Stimulated activated CD8-positive, alpha-beta memory T cell treated with anti-CD3 and anti-CD28 coated beads, Interleukin-12 subunit alpha, Interleukin-12 subunit beta, amount 100 ng/mL, for 24 hours (primary cell): Measurements from ENCODE around the gene KIF14.
"Not testable (repeated sequence)": the region's sequence is repeated elsewhere in the genome, so short reads cannot be mapped to it uniquely, and the experiment has no call there.

Source experiments
- DNase-seq: peaks from one replicate; pipeline ENCODE4 v3.0.0-alpha.2; 2020; ENCODE audit errors: extremely low read depth

Gene KIF14

GRCh38 chr1:200540281-200540680 lies 80.3 kb downstream of the KIF14 start:
- no peak for DNase-seq

GRCh38 chr1:200538179-200538578 lies 82.4 kb downstream of the KIF14 start:
- no peak for DNase-seq

- no peak for DNase-seq
Measured at GRCh38 chr1:200535605-200536004, 84.9 kb downstream of the KIF14 start.

GRCh38 chr1:200530623-200531261 lies 89.8 kb downstream of the KIF14 start:
- DNase-seq = no peak

- DNase-seq = no peak
Measured at GRCh38 chr1:200528858-200529606, 91.5 kb downstream of the KIF14 start.

- no peak for DNase-seq
Measured at GRCh38 chr1:200527670-200528069, 92.9 kb downstream of the KIF14 start.

GRCh38 chr1:200526709-200527612 lies 93.6 kb downstream of the KIF14 start:
- no peak for DNase-seq

- no peak for DNase-seq
Measured at GRCh38 chr1:200525090-200525987, 95.2 kb downstream of the KIF14 start.

- not testable (repeated sequence) for DNase-seq
Measured at GRCh38 chr1:200524551-200524950, 96.0 kb downstream of the KIF14 start.

- DNase-seq = no peak
Measured at GRCh38 chr1:200524092-200524491, 96.5 kb downstream of the KIF14 start.

GRCh38 chr1:200520735-200521134 lies 99.8 kb downstream of the KIF14 start:
- no peak for DNase-seq

GRCh38 chr1:200518524-200518923 lies 102.0 kb downstream of the KIF14 start:
- DNase-seq = no peak

- no peak for DNase-seq
Measured at GRCh38 chr1:200512191-200512590, 108.4 kb downstream of the KIF14 start.

GRCh38 chr1:200510228-200510623 lies 110.3 kb downstream of the KIF14 start:
- peak; percentile 31 for DNase-seq

GRCh38 chr1:200506471-200506870 lies 114.1 kb downstream of the KIF14 start:
- DNase-seq = no peak

GRCh38 chr1:200505257-200505656 lies 115.3 kb downstream of the KIF14 start:
- no peak for DNase-seq
